ENCODE results near the gene HM13.
A peak's percentile ranks its signal among the peaks of the same experiment; 100 is the strongest.
"Not testable (repeated sequence)": the region's sequence is repeated elsewhere in the genome, so short reads cannot be mapped to it uniquely, and the experiment has no call there.

The HM13 gene

DNA sequence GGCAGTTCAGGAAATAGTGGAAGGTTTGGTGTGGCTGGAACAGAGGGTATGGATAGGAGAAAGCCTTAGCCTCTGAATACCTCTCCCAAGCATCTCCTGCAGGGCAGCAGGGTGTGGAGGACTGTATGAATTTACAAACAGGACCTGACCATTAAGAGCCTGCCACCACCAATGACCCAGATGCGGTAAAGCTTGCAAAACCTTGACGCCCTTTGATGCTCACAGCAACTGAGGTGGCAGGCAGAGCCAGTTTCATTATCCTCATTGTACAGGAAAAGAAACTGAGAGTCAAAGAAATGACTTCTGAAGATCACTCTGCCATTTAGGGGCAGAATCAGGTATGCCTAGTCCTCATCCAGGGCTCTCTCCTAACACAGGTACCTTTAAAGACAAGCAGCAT, 2.4 kb downstream of the HM13 start:
- no peak overlapping the region for H3K27ac ChIP-seq
- DNase-seq (ENCODE audit: low spot score), result no peak
- peak overlapping the region; percentile 77 for H3K4me3 ChIP-seq
- TF ChIP-seq CTCF (IDR thresholded peaks at IDR 0.05), result no peak

- TF ChIP-seq CTCF (IDR thresholded peaks at IDR 0.05), result no peak
- peak overlapping the region; percentile 77 for H3K4me3 ChIP-seq
- no peak for DNase-seq (ENCODE audit: low spot score)
- no peak overlapping the region for H3K27ac ChIP-seq
Observed at GRCh38 chr20:31517373-31517772, 3.1 kb downstream of the HM13 start.

GRCh38 chr20:31521267-31521666, 7.0 kb downstream of the HM13 start:
- DNase-seq (ENCODE audit: low spot score); H3K27ac ChIP-seq; H3K4me3 ChIP-seq: not testable (repeated sequence)

- H3K4me3 ChIP-seq, result no peak overlapping the region
- DNase-seq (ENCODE audit: low spot score), result no peak
- no peak overlapping the region for H3K27ac ChIP-seq
- no peak for TF ChIP-seq CTCF (IDR thresholded peaks at IDR 0.05)
Observed at GRCh38 chr20:31522731-31523130, 8.5 kb downstream of the HM13 start.

DNA sequence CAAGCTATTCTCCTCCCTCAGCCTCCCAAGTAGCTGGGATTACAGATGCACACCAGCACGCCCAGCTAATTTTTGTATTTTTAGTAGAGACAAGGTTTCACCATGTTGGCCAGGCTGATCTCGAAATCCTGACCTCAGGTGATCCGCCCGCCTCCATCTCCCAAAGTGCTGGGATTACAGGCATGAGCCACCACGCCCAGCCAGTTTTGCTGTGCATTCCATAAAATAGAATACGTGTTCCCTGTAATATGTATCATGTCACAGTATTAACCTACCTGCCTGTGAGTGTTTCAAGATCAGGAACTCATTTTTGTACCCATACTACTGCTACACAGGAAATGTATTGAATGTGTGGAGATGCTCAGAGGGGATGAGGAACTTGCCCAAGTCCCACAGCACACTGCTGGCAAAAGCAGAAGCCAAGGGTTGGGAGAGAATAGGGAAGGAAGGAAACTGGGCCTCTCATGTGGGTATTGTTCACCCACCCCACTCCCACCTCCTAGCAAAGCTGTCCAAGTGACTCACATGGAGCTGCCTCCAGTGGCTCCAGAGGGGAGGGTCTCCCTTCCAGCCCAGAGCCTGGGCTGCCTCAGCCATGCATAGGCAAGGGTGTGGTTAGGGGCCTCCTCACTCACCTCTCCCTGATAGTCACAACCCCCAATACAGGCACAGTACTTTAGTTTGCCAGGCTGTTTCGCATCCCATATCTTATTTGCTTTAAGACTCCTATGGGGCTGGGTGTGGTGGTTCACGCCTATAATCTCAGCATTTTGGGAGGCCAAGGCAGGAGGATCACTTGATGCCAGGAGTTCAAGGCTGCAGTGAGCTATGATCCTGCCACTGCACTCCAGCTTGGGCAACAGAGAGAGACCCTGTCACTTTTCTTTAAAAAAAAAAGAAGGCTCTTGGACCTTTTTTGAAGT, 9.4 kb downstream of the HM13 start:
- TF ChIP-seq CTCF (IDR thresholded peaks at IDR 0.05), result no peak
- Histone ChIP-seq H3K27ac (peak overlapping the region in 1 of 2 donors; percentile 30), H3K4me3 (no peak overlapping the region)
- DNase-seq (ENCODE audit: low spot score), result no peak

- Histone ChIP-seq H3K4me3 (no peak overlapping the region), H3K27ac (no peak overlapping the region)
- no peak for TF ChIP-seq CTCF (IDR thresholded peaks at IDR 0.05)
- DNase-seq (ENCODE audit: low spot score), result no peak
Observed at GRCh38 chr20:31527266-31527665, 13.0 kb downstream of the HM13 start.

DNA sequence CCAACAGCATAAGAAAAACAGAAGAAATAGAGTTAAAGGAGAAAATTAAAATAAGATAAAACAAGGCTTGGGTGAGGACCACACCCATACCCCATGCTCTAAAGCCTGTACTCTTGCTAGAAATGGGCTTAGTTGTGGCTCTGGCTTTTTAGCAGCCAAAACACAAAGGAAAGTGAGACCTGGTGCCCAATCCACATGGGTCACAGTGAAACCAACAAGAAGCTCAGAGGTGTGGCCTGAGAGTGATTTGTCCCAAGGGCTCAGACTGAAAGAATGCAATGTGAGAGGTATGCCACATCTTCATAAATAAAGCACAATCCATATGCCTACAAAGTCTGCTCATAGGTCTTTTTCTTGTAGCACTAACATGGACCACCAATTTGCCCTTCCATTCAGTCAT, 21.1 kb downstream of the HM13 start:
- TF ChIP-seq CTCF (IDR thresholded peaks at IDR 0.05), result no peak
- Histone ChIP-seq H3K27ac (no peak overlapping the region), H3K4me3 (no peak overlapping the region)
- DNase-seq (ENCODE audit: low spot score), result no peak

Measured in coronary artery (tissue), 2 donors.